WI38 (cell line): Measurements from ENCODE around the gene ZNF365.

ENCODE experiments used
- H3K4me3 ChIP-seq: 2 replicates; pipeline ENCODE4 v1.5.1; 2011; ENCODE audit warnings: low read depth, mild to moderate bottlenecking, control low read depth, low read length
- TF ChIP-seq, protein P1 (sequence below): IDR thresholded peaks from 2 replicates; pipeline ENCODE4 v1.5.1; 2012; ENCODE audit warnings: low read depth, mild to moderate bottlenecking, control low read depth, low read length

ZNF365 gene

GRCh38 chr10:62333988-62334682 is 40.0 kb upstream of the ZNF365 start:
- TF ChIP-seq, protein P1, sequence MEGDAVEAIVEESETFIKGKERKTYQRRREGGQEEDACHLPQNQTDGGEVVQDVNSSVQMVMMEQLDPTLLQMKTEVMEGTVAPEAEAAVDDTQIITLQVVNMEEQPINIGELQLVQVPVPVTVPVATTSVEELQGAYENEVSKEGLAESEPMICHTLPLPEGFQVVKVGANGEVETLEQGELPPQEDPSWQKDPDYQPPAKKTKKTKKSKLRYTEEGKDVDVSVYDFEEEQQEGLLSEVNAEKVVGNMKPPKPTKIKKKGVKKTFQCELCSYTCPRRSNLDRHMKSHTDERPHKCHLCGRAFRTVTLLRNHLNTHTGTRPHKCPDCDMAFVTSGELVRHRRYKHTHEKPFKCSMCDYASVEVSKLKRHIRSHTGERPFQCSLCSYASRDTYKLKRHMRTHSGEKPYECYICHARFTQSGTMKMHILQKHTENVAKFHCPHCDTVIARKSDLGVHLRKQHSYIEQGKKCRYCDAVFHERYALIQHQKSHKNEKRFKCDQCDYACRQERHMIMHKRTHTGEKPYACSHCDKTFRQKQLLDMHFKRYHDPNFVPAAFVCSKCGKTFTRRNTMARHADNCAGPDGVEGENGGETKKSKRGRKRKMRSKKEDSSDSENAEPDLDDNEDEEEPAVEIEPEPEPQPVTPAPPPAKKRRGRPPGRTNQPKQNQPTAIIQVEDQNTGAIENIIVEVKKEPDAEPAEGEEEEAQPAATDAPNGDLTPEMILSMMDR: no peak
- no peak overlapping the region for H3K4me3 ChIP-seq

DNA sequence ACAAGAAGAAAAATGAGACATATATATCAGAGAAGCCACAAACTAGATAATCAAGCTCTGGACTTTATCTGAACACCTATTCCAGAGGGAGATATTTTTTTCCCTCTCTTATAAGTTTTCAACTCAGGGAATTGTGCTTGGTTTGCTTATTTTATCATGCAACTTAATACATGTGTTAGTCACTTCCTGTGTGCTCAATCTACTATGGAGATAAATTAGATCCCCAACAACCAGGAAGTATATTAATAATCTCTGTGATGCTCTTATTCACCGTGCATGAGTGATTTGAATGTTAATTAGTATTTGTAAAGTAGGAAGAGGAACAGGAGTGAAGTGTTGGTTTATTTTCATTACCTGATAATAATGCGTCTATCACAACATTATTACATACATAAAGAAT is 38.8 kb upstream of the ZNF365 start:
- TF ChIP-seq, protein P1: no peak
- H3K4me3 ChIP-seq: no peak overlapping the region

- H3K4me3 ChIP-seq: no peak overlapping the region
- TF ChIP-seq, protein P1: no peak
These were observed 37.8 kb upstream of the ZNF365 start for GRCh38 chr10:62336404-62336803.

DNA sequence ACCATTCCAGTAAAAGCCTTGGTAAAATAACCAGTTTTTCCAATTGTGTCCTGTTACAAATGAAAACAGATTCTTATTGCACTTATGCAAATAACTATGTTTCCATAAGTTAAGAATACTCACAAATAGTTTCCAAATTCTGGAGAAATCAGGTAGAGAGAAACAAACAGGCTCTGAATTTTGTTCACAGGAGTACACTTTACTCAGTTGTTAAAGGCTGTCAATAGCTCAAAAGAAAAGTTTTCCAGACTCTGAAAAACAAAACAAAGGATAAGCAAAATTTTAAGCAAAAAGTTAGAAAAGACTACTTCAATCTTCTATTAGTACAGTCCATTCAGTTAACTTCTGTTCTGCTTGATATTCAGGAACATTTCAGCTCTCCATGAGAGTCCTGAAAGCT is 32.8 kb upstream of the ZNF365 start:
- TF ChIP-seq, protein P1: no peak
- H3K4me3 ChIP-seq: no peak overlapping the region

DNA sequence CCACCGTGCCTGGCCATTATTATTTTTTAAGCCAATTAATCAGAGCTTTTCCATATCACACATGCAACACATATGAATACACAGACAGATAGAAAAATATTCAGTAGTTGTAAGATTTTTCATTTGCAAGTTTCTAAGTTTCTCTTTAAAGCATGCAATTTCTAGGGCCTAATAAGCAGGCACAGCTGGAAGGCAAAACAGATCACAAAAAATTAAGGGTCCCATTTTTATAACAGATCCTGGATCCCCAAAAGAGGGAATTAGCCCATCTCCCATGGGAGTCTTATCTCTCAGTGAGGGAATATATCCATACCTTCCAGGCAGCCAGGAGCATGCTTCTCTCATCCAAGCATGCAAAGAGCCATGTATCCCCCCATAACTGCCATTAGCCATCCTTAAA is 31.2 kb upstream of the ZNF365 start:
- H3K4me3 ChIP-seq: no peak overlapping the region
- TF ChIP-seq, protein P1: no peak

GRCh38 chr10:62348029-62348428 is 26.1 kb upstream of the ZNF365 start:
- H3K4me3 ChIP-seq: no peak overlapping the region
- TF ChIP-seq, protein P1: no peak

- H3K4me3 ChIP-seq: no peak overlapping the region
- TF ChIP-seq, protein P1: no peak
These were observed 21.7 kb upstream of the ZNF365 start for GRCh38 chr10:62352356-62352970.
